Measurements from ENCODE around the gene ZNF346. TPM values are rescaled to one million over a fixed set of nuclear protein-coding genes. Genes with fewer than 3 reads are reported as not detected.
A peak's percentile ranks its signal among the peaks of the same experiment; 100 is the strongest.

Gene ZNF346
- total and polyA plus RNA-seq, 2 of the 13 experiments (the other 11 are each of a cell fraction or from before 2014, with no cell fraction given), result 8.6 to 19.4 TPM

- no peak for TF ChIP-seq JDP2 (CRISPR knock-in tag; IDR thresholded peaks at IDR 0.05; ENCODE audit: borderline replicate concordance)
- TF ChIP-seq NR1H2 (CRISPR knock-in tag; IDR thresholded peaks at IDR 0.05; ENCODE audit: borderline replicate concordance, low read depth), result no peak
- no peak for TF ChIP-seq ZNF225 (CRISPR knock-in tag; IDR thresholded peaks at IDR 0.05)
- TF ChIP-seq ZNF296 (CRISPR knock-in tag; conservative IDR thresholded peaks at IDR 0.05), result no peak
- TF ChIP-seq, protein P1, sequence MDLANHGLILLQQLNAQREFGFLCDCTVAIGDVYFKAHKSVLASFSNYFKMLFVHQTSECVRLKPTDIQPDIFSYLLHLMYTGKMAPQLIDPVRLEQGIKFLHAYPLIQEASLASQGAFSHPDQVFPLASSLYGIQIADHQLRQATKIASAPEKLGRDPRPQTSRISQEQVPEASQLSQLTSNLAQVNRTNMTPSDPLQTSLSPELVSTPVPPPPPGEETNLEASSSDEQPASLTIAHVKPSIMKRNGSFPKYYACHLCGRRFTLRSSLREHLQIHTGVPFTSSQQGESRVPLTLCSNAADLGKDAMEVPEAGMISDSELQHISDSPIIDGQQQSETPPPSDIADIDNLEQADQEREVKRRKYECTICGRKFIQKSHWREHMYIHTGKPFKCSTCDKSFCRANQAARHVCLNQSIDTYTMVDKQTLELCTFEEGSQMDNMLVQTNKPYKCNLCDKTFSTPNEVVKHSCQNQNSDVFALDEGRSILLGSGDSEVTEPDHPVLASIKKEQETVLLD (CRISPR knock-in tag; IDR thresholded peaks at IDR 0.05; ENCODE audit: low read depth), result no peak
- TF ChIP-seq SP5 (CRISPR knock-in tag; IDR thresholded peaks at IDR 0.05; ENCODE audit: borderline replicate concordance, low read depth), result peak; percentile 94
- no peak for TF ChIP-seq ZNF513 (CRISPR knock-in tag; conservative IDR thresholded peaks at IDR 0.05)
- TF ChIP-seq, protein P2, sequence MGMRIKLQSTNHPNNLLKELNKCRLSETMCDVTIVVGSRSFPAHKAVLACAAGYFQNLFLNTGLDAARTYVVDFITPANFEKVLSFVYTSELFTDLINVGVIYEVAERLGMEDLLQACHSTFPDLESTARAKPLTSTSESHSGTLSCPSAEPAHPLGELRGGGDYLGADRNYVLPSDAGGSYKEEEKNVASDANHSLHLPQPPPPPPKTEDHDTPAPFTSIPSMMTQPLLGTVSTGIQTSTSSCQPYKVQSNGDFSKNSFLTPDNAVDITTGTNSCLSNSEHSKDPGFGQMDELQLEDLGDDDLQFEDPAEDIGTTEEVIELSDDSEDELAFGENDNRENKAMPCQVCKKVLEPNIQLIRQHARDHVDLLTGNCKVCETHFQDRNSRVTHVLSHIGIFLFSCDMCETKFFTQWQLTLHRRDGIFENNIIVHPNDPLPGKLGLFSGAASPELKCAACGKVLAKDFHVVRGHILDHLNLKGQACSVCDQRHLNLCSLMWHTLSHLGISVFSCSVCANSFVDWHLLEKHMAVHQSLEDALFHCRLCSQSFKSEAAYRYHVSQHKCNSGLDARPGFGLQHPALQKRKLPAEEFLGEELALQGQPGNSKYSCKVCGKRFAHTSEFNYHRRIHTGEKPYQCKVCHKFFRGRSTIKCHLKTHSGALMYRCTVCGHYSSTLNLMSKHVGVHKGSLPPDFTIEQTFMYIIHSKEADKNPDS (CRISPR knock-in tag; IDR thresholded peaks at IDR 0.05), result no peak
- TF ChIP-seq ETV6 (CRISPR knock-in tag; conservative IDR thresholded peaks at IDR 0.05), result no peak
- no peak for TF ChIP-seq ZFP36 (IDR thresholded peaks at IDR 0.05; ENCODE audit: borderline replicate concordance, low read depth, low read length, partially characterized antibody)
- no peak for TF ChIP-seq NPAS2 (CRISPR knock-in tag; IDR thresholded peaks at IDR 0.05; ENCODE audit: borderline replicate concordance)
- TF ChIP-seq ZNF44 (CRISPR knock-in tag; IDR thresholded peaks at IDR 0.05), result no peak
- TF ChIP-seq ELF1 (CRISPR knock-in tag; IDR thresholded peaks at IDR 0.05), result no peak
- TF ChIP-seq ZNF501 (CRISPR knock-in tag; IDR thresholded peaks at IDR 0.05), result no peak
- no peak for TF ChIP-seq ARHGAP35 (CRISPR knock-in tag; IDR thresholded peaks at IDR 0.05; ENCODE audit: borderline replicate concordance)
- no peak for TF ChIP-seq REL (CRISPR knock-in tag; conservative IDR thresholded peaks at IDR 0.05)
- TF ChIP-seq, protein P3, sequence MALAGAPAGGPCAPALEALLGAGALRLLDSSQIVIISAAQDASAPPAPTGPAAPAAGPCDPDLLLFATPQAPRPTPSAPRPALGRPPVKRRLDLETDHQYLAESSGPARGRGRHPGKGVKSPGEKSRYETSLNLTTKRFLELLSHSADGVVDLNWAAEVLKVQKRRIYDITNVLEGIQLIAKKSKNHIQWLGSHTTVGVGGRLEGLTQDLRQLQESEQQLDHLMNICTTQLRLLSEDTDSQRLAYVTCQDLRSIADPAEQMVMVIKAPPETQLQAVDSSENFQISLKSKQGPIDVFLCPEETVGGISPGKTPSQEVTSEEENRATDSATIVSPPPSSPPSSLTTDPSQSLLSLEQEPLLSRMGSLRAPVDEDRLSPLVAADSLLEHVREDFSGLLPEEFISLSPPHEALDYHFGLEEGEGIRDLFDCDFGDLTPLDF (CRISPR knock-in tag; IDR thresholded peaks at IDR 0.05), result no peak
- TF ChIP-seq ZNF337 (CRISPR knock-in tag; IDR thresholded peaks at IDR 0.05; ENCODE audit: borderline replicate concordance, low read depth), result no peak
- TF ChIP-seq ZNF766 (CRISPR knock-in tag; IDR thresholded peaks at IDR 0.05; ENCODE audit: borderline replicate concordance), result no peak
- 0 out of 2 replicates have a peak, but pooled peaks have one; percentile 40 for TF ChIP-seq SMYD3 (CRISPR knock-in tag; IDR thresholded peaks at IDR 0.05)
- TF ChIP-seq, protein P4, sequence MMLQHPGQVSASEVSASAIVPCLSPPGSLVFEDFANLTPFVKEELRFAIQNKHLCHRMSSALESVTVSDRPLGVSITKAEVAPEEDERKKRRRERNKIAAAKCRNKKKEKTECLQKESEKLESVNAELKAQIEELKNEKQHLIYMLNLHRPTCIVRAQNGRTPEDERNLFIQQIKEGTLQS (CRISPR knock-in tag; IDR thresholded peaks at IDR 0.05), result no peak; the same call in 1 of the 2 replicates
- no peak for TF ChIP-seq KLF11 (CRISPR knock-in tag; IDR thresholded peaks at IDR 0.05)
- peak; percentile 79; the same call in 1 of the 2 replicates for TF ChIP-seq NR2F2 (IDR thresholded peaks at IDR 0.05; ENCODE audit: borderline replicate concordance, low read depth)
Observed at GRCh38 chr5:177094224-177095087, 72.0 kb downstream of the ZNF346 start (continued).
